Pancreas (tissue), 10 donors: ENCODE measurements around the gene NSD1. TPM values are rescaled to one million over a fixed set of nuclear protein-coding genes. Genes with fewer than 3 reads are reported as not detected.

ENCODE experiments used
- ATAC-seq, 4 donors: fragments of 200-7000 bp; cut with Tn5 transposase; one replicate each; pipeline versions ENCODE4 v1.8.0 to v1.9.1; 2020; ENCODE audit warnings: mild to moderate bottlenecking in 4 of 4, moderate library complexity in 4 of 4
- DNase-seq, 6 donors: peaks; one replicate each; pipeline ENCODE4 v3.0.0-alpha.2; 2020
- FAIRE-seq: peaks from 2 replicates; lab custom pipeline; 2012; peaks lifted over from hg19 to GRCh38; lab: Jason Lieb, UNC
- H3K27ac ChIP-seq, 4 donors: fragments of 200-600 bp; sonication (generic); 1 replicate in 3 of 4; 2 replicates in 1 of 4; pipeline versions ENCODE4 v1.5.0 to v1.8.0; 2020
- H3K27me3 ChIP-seq, 4 donors: fragments of 200-600 bp; one replicate each; pipeline ENCODE4 v1.8.0; 2021
- H3K36me3 ChIP-seq, 3 donors: fragments of 200-600 bp; sonication (generic) in 1 of 3; one replicate each; pipeline versions ENCODE4 v1.5.0 to v1.8.0; 2020 to 2021
- H3K4me1 ChIP-seq, 3 donors: fragments of 200-600 bp; one replicate each; pipeline ENCODE4 v1.8.0; 2021
- H3K4me3 ChIP-seq, 4 donors: fragments of 200-600 bp; sonication (generic) in 2 of 4; one replicate each; pipeline versions ENCODE4 v1.5.0 to v1.8.0; 2020 to 2021
- H3K9me3 ChIP-seq, 4 donors: fragments of 200-600 bp; one replicate each; pipeline ENCODE4 v1.8.0; 2021
- WGBS, 2 donors: extraction: QIAGEN DNeasy Blood & Tissue Kit; methylation state at CpG; one replicate each; pipeline ENCODE4 v1.1.7; 2013; 5-methylcytosine and 5-hydroxymethylcytosine counted together
- intact Hi-C, 3 donors: fragments of 100-400 bp; cut with DNase I; formaldehyde crosslinking; loops; one replicate each; pipeline versions ENCODE4 v1.11.1 to v1.14.2; 2022
- polyA plus RNA-seq, 2 donors: library from polyadenylated mRNA; stranded (reverse); fragments of 200-250 nt; gene quantifications; one replicate each; pipeline ENCODE4 v1.2.3, GENCODE V29; 2013
- total RNA-seq, 6 donors: library from RNA; stranded (reverse); fragmentation: NEBNext Ultra II Directional in 4 of 6; extraction: Animal tissue kit (Norgen Biotek cat#: 25700) in 4 of 6; gene quantifications; one replicate each; pipeline versions ENCODE4 v1.2.1 to v1.2.4, GENCODE V29; 2021 to 2023
- TF ChIP-seq, protein P1 (sequence below), 4 donors: fragments of 200-600 bp; sonication (generic) in 3 of 4; IDR thresholded peaks; one replicate each; pipeline versions ENCODE4 v1.5.0 to v1.8.0; 2021; ENCODE audit warnings: antibody characterized with exemption in 4 of 4
- donor health status: healthy with polysubstance abuse.
- donor health status: DM: no; HTN: no; CAD: no; lungs with moderate emphysema.
- donor health status: DM: no; HTN: no; CAD: no.
- donor health status: control.
- donor health status: control.
- donor health status: Bipolar disorder and iron deficiency.
- donor health status: DM: yes; HTN: yes; CAD: no.
- donor health status: DM: no; HTN: no; CAD: no.
- donor health status: DM: no; HTN: no; CAD: no.
- donor health status: DM: yes; HTN: yes; CAD: no.

Gene NSD1
- total and polyA plus RNA-seq, 8 donors, result 6.9 to 51.2 (median 33.5) TPM

DNA sequence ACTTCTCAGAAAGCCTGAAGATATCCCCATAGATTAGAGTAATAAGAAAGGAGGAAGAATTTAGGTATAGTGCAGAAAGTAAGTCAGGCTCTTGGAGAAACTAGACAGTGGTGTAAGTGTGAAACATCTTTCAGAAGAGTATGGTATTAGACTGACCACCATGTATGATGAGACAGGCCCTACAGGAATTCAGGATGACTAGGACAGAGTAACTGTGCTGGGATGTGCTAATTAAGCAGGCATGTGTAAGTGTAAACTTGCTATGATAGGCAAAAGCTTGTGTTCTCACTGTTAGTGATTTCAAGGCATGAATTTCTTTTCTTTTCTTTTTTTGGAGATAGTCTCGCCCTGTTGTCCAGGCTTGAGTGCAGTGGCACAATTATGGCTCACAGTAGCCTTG, 99.2 kb downstream of the NSD1 start:
- DNase-seq (no peak), FAIRE-seq (no peak), ATAC-seq (peak in 2 of 4 donors; percentile 26 to 43)
- no peak overlapping the region for H3K27ac ChIP-seq
- peaks cover 0 to under 1% (median 0%) of the 10 kb centered on the region in 3 donors for H3K36me3 ChIP-seq
- no peaks in the 10 kb centered on the region for H3K9me3 ChIP-seq
- H3K27me3 ChIP-seq, result no peaks in the 10 kb centered on the region
- TF ChIP-seq, protein P1, sequence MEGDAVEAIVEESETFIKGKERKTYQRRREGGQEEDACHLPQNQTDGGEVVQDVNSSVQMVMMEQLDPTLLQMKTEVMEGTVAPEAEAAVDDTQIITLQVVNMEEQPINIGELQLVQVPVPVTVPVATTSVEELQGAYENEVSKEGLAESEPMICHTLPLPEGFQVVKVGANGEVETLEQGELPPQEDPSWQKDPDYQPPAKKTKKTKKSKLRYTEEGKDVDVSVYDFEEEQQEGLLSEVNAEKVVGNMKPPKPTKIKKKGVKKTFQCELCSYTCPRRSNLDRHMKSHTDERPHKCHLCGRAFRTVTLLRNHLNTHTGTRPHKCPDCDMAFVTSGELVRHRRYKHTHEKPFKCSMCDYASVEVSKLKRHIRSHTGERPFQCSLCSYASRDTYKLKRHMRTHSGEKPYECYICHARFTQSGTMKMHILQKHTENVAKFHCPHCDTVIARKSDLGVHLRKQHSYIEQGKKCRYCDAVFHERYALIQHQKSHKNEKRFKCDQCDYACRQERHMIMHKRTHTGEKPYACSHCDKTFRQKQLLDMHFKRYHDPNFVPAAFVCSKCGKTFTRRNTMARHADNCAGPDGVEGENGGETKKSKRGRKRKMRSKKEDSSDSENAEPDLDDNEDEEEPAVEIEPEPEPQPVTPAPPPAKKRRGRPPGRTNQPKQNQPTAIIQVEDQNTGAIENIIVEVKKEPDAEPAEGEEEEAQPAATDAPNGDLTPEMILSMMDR (IDR thresholded peaks at IDR 0.05), result no peak
- WGBS, 2 donors, result 91 to 92% methylated on average over 1 of the region's 1 CpG
- peaks cover 0 to 7% (median 0%) of the 10 kb centered on the region in 3 donors for H3K4me1 ChIP-seq
- intact Hi-C loops, result no loop called here
- no peak overlapping the region for H3K4me3 ChIP-seq

- WGBS, 2 donors, result 92 to 93% methylated on average over 4 of the region's 4 CpGs
- DNase-seq (no peak), ATAC-seq (no peak), FAIRE-seq (no peak)
- Histone ChIP-seq H3K36me3 (peaks cover 0 to 5% (median 3%) of the 10 kb centered on the region in 3 donors), H3K4me1 (peaks cover 0 to 7% (median 0%) of the 10 kb centered on the region in 3 donors), H3K9me3 (no peaks in the 10 kb centered on the region), H3K27ac (no peak overlapping the region), H3K4me3 (no peak overlapping the region), H3K27me3 (no peaks in the 10 kb centered on the region)
- intact Hi-C loops, result no loop called here
- TF ChIP-seq, protein P1 (IDR thresholded peaks at IDR 0.05), result no peak
Observed at GRCh38 chr5:177233206-177233605, 99.6 kb downstream of the NSD1 start.

- TF ChIP-seq, protein P1 (IDR thresholded peaks at IDR 0.05), result no peak
- no peak for DNase-seq
- Histone ChIP-seq H3K27ac (no peak overlapping the region), H3K36me3 (peaks cover 0 to 11% (median 5%) of the 10 kb centered on the region in 3 donors), H3K27me3 (no peaks in the 10 kb centered on the region), H3K4me3 (no peak overlapping the region), H3K9me3 (no peaks in the 10 kb centered on the region), H3K4me1 (peaks cover 0 to 7% (median 0%) of the 10 kb centered on the region in 3 donors)
- no peak for FAIRE-seq
- intact Hi-C loops, result no loop called here
- no peak for ATAC-seq
Observed at GRCh38 chr5:177233802-177234201, 100.2 kb downstream of the NSD1 start.

GRCh38 chr5:177234841-177235240, 101.3 kb downstream of the NSD1 start:
- Histone ChIP-seq H3K4me1 (peaks cover 0 to 7% (median 0%) of the 10 kb centered on the region in 3 donors), H3K27me3 (no peaks in the 10 kb centered on the region), H3K27ac (no peak overlapping the region), H3K36me3 (peaks cover 0 to 14% (median 5%) of the 10 kb centered on the region in 3 donors), H3K9me3 (no peaks in the 10 kb centered on the region), H3K4me3 (no peak overlapping the region)
- TF ChIP-seq, protein P1 (IDR thresholded peaks at IDR 0.05), result no peak
- WGBS, 2 donors, result 62 to 67% methylated on average over 2 of the region's 2 CpGs
- no peak for FAIRE-seq
- no peak for ATAC-seq
- no peak for DNase-seq
- intact Hi-C loops, result no loop called here

DNA sequence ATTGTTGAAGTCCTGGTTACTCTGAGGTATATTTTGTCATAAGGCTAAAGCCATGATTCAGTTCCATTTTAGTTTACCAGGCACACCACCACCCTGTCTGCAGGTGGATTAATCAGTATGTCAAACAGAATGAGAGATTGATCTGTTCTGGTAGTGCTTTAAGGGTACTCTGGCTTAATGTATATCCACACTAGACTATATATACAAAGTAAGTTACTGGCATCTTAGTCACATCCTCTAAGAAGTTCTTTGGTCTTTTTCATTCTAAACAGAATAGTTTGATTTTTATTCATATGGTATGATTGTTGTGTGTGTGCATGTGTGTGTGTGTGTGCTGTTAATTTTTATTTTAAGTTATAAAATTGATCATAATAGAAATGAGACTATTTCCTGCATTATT, 108.2 kb downstream of the NSD1 start:
- TF ChIP-seq, protein P1 (IDR thresholded peaks at IDR 0.05), result no peak
- intact Hi-C loops, result no loop called here
- Histone ChIP-seq H3K4me1 (no peaks in the 10 kb centered on the region), H3K27ac (no peak overlapping the region), H3K27me3 (no peaks in the 10 kb centered on the region), H3K9me3 (no peaks in the 10 kb centered on the region), H3K36me3 (peaks cover 0 to 17% (median 9%) of the 10 kb centered on the region in 3 donors), H3K4me3 (no peak overlapping the region)
- DNase-seq (no peak), ATAC-seq (no peak), FAIRE-seq (no peak)
